IPS-NIHi7 (cell line): ENCODE results near the gene ATXN1.

Source experiments
- DNase-seq: peaks from one replicate; pipeline ENCODE4 v3.0.0; 2012; ENCODE audit warnings: mixed read lengths; ENCODE audit errors: extremely low spot score

Gene ATXN1

DNA sequence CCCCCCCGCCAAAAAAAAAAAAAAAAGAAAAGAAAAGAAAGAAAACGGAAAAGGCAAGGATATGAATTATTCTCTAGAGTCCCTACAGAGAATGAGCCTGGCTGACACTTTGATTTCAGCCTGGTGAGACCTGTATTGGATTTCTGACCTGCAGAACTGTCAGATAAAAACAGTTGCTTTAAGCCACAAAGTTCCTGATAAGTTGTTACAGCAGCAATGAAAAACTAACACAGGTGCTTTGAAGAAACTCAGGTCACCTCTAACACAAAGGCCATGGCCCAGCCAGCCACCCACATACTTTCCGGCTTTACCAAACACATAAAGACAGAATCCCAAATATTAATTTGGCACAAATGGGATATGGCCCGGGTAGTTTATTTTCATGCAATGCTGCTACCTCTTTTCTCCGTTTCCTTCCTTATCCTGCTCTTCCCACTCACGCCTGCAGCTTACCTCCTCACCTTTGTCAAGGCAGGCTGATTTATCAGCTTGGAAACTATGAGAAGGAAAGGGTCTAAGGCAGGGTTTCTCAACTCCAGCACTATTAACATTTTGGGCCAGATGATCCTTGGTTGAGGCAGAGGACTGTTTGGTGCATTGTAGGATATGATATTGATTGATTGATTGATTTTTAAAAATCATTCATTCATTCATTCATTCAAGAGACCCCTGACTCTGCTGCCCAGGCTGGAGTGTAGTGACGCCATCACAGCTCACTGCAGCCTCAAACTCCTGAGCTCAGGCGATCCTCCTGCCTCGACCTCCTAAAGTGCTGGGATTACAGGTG, 88.1 kb downstream of the ATXN1 start:
- DNase-seq, result no peak

DNA sequence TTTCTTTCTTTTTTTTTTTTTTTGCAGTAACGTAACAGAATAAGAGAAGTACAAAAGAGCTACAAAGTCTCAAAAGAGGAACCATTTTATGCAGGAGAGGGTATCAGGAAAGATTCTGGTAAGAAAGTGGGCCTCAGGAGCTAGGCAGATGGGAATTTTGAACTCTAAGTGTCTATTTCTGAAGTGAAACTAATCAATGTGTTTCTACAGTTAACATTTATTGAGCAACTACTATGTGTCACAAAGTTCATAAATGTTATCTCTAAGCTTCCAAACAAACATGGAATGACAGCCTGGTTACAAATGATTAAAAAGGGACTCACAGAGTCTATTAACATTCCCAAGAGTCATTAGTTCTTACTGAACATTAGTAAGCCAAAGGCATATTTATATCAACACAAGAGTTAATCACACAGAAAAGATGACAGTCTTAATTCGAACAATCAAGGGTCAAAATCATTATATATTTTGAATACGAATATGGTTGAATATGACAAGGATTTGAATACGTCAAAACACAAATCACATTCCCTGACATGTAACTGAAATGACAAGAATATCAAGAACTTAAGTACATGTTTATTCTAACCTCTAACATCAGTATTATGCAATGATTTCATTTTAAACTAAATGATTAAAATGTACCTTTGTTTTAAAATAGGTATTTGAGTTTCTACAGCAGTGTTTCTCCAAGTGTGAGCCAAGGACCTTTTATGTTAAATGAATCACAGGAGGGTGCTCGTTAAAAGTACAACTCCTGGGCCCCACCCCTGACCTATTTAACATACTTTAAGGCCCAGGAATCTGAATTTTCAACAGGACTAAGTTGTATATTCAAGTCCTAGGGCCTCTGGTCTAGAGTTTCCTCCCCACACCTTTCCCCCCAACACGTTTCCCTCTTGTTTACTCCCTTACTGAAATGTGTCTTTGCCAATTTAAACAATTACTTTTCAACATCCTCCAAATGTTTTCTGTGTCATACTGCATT, 89.7 kb downstream of the ATXN1 start:
- no peak for DNase-seq

DNA sequence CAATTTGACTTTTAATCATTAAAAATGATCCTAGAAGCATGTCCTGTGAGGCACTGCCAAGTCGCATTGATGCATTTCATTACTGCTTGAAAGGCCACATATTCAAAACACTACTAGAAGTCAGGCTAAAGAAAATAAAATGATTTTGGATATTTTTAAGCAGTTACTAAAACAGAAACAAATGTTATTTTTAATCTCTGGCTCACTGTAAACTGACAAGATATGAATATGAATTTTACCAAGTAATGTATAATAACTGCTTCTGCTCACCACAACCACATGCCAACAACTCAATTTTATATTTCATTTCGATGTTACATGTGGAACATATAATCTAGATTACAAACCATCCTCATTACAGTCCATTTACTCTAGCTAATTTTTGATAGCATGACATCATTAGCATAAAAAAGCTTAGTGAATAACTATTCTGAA, 90.6 kb downstream of the ATXN1 start:
- DNase-seq, result no peak

DNA sequence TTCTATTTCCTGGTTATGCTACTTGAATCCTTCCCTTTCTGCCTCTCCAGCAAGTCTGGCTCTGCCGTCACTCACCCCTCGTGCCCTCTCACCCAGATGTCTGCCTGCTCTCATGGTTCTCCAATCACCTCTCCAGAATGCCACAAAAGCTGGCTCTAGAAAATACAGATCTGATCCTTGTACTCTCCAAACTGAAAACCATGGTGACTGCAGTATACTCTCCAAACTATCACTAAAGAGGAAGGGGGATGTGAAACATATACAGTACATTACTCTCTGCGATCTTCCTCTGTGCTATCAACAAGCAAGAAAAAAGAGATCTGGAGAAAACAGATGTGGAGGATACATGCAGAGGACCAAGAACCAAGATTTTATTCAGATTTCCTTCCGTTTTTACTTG, 91.1 kb downstream of the ATXN1 start:
- DNase-seq, result no peak

DNA sequence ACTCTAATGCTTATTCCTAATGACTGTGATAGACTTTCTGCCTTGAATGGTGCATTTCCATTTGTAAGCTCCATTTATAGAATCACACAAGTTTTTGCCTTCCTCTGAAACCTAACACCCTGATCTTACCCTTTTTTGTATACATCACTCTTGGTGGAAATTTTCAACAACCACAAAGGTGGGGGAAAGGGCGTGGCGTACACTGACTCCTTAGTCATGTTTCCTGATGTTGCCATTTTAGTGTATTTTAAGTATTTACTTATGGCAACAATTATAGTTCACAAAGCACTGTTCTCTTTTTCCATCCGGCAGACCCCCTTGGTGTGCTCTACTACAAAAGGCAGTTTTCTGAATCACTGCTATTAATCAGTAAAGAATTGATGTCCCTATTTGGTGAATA, 92.0 kb downstream of the ATXN1 start:
- DNase-seq, result no peak

DNA sequence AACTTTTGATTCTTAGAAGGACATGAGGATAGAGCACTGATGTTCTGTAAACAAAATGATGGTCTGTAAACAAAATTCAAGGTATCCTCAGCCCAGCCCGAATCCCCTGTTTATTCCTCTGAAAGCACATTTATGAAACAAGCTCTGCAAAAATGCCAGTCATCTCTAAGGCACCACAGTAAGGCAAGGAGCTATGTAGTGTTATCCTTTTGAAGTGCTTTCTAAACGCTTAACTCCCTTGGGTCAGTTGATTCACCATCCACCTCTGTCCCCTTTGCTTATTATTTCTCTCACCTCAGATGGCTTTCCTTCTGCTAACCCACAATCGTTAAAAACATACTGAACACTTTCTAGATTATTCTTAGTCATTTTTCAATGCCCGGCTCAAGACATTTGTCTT, 93.8 kb downstream of the ATXN1 start:
- no peak for DNase-seq

DNA sequence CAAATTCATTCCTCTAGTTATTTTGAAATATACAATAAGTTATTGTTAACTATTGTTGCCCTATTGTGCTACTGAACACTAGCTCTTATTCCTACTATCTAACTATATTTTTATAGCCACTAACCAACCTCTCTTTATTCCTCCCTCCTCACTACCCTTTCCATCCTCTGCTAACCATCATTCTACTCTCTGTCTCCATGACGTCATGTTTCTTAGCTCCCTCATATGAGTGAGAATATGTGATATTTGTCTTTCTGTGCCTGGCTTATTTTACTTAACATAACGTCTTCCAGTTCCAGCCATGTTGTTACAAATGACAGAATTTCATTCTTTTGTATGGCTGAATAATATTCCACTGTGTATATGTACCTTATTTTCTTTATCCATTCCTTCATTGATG, 95.3 kb downstream of the ATXN1 start:
- no peak for DNase-seq

DNA sequence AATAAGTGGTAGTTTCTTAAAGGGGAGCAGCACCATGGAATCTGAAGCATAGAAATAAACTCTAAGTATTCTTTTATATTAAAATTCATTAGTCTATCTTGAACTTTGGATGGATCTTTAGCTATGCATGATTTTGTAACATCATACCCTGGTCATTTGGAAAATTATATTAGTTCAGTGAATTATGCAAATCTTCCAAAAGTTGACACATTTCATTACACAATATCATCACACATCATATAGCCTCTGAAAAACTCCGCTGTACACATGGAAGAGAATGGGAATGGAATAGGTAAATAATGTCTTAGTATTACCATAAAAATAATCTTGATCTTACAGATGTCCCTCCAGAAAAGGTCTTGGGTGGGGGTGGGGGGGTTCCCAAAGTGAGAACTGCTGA, 96.1 kb downstream of the ATXN1 start:
- DNase-seq, result no peak

DNA sequence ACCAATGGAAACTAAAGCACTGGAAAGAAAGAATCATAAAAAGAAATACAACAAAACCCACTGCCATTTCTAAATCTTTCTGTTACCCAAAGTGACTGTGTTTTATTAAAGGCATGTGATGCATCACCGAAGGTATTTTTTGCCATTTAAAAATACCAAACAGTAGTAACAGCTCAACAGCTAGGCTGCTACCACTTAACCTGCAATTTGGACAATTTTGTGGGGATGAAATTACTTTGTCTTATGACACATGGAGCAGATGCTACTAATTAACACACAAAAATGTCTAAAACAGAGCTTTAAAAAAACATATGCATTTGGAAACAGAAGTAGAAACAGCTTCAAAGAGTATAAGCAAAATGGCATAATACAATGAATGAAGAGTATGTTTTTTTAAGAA, 97.4 kb downstream of the ATXN1 start:
- DNase-seq, result no peak

DNA sequence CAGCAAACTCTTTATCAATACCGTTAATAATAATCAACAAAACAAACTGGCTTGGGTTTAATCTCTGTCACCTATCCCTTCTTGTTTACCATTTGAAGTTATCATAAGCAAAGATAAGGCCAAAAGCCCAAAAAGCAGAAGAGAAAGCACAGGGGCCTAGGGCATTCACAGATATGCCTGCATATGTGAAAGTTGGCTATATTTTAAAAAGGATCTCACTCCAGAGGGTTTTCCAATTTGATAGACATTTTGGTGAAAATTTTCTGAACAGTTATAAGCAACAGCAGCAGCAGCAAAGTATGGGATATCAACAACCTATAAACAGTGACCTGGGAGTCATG, 101.1 kb downstream of the ATXN1 start:
- DNase-seq, result no peak

DNA sequence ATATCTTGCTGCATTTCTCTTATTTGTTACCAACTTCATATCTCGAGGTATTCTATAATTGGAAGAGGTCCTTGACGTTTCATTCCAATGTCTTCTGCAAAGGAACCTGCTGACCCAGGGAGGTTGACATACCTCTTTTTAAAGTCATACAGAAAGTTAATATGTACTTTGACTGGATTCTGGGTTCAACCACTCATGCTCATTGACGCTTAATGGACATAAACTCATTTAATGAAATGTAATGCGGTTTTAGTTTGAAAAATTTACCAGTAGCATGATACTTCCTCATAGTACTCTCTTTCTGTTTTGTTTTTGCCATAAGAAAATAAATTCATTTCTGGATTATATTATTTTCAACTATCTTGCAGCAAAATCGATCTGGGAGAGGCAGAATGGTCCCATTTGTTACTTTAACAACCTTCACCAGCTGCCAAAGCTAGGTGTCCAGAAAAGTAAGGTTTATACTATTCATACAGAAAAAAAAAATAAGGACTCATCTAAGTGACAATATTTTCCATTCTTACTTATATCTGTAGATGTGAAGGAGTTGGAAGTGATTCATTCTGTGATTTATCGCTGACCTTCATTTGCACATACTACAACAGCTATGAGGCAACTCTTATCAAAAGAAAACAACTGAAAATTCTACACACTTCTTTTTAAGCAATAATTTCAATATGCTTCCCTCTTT, 101.6 kb downstream of the ATXN1 start:
- no peak for DNase-seq

DNA sequence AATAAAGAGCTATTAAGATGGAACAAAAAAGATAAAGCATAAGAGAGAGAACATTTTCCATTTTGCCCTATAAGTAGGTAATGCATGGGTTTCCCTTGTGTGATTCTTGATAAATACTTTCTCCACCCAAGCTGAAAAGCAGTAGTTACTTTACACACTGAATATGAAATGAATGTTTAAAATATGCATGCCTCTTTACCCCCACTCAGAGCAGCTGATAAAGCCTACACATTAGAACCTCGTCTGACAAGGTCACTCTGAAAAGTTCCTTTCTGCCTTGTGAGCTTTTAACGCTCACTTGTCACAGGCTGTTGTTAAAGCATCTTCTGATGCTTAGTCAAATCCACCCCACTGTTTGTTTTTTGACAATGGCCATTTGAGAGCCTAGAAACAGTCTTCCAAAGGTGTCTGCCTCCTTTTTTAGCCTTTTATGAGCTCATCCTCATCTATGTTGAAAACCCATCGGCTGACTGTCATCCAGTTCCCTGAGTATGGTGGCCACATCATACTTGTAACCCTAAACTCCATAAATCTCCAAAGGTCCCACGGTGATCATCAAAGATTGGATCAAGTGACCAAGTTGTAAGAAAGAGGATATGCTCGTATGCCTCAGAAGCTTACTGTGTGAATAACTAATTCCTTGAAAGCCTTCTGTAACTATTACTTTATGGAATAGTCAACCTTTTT, 102.8 kb downstream of the ATXN1 start:
- no peak for DNase-seq

DNA sequence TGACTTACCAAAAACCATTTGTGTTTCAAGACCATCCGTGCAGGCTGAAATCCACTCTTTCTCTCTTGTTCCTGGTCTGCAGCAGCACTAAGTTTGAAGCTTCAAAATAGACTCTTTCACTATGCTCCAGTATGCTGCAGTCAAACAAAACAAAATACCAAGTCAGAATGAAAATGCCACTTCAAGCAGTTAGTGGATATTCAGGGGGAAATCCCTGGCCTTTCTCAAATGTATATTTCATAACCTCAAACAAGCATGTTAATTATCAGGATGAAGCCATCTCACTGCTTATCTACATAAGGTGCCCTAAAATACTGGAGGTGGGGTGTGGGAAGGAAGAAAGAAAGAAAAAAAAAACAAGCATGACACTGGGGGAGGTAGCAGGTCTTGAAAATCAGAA, 103.5 kb downstream of the ATXN1 start:
- DNase-seq, result no peak

DNA sequence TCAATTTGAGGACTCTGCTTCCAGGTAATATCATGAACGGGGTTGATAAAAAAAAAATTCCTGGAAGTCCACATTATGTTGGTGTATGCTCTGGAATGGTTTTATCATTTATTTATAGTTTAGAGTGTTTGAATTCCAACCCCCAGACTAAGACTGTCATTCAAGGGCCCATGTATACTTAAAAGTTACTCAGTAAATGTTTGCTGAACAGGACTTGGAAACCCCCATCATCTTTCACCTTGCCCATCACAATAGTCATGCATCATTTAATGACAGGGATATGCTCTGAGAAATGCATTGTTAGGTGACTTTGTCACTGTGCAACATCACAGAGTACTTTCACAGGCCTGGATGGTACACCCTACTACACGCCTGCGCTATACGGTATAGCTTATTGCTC, 104.8 kb downstream of the ATXN1 start:
- DNase-seq, result no peak

DNA sequence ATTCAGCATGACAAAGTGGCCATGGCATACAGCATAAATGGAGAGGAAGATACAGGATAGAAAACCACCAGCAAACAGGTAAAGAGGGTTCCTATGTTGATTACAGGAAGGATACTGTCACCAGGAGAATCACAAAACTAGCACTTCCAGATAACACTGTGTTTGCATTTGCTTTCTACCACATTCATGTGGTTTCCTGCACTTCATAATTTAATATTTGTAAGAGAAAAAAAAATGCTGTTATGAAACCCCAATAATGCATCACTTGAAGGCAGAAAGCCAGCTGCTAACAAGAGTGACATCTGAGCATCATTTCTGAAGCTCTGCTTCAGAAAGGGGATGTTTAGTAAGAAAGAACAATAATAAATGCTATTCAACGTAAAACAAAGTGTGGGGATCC, 106.6 kb downstream of the ATXN1 start:
- DNase-seq, result no peak

DNA sequence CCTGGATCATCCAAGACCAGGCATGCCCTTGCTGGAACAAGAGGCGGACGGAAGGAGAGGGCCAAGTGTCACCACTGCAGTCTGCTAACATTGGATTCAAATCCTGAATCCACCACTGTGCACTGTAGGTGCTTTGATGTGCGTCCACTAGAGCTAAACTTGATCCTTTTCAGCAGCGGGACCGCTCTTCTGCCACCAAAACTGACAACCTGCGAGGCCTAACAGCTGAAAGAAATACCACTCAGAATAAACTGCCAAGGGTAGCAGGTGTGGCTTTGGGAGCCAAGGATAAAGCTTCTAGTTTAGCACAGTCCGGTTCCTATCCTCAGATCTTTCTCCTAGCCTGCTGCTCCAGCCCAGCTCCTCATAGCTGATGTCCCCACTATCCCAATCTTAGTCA, 108.0 kb downstream of the ATXN1 start:
- DNase-seq, result no peak

DNA sequence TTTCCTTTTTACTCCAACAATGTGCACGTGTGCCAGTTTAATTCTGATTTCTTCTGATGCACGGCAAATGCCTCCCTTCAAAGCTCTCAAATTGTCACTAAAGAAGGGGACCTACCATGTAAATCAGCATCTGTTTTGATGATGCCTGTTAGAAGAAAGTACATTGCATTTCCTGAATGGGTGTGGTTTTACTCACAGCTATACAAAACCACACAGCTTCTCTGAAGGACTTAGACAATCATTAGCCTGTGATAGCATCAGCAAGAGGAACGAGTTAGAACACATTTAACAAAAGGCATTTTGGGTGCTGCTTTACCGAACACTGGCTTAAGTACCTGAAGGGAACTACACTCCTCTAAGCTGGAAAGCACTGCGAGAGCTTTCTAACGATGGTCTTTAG, 109.4 kb downstream of the ATXN1 start:
- no peak for DNase-seq

DNA sequence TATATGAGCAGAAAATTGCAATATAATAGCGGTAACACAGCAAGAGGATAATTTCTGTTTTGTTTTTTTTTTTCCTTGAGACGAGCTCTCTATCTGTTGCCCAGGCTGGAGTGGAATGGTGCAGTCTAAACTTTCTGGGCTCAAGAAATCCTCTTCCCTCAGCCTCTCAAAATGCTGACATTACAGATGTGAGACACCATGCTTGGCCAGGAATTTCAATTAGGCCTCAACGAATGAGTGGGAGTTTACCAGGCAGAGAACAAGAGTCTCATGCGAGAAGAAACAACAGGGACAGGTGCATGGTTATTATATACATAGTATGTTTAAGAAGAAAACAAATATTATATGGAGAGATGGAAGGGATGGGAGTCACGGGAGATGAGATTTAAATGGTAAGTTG, 111.4 kb downstream of the ATXN1 start:
- DNase-seq, result no peak

DNA sequence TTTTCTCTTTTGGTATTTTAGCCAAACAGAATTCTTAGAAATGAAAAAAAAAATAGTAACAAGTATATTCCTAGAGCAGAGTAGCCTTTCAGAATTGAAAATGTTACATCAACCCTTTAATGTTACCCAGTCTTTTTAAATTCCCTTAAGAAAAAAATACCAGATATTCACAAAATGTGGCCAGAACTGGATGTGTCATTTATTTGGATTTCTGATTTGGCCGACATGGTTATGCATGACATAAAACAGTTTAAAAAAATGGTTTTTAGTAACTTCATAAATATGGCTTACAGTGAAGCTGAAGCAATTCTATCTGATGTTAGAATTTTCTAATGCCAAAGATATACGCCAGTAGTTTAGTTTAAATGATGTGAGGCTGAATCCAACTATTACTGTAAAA, 112.0 kb downstream of the ATXN1 start:
- no peak for DNase-seq

DNA sequence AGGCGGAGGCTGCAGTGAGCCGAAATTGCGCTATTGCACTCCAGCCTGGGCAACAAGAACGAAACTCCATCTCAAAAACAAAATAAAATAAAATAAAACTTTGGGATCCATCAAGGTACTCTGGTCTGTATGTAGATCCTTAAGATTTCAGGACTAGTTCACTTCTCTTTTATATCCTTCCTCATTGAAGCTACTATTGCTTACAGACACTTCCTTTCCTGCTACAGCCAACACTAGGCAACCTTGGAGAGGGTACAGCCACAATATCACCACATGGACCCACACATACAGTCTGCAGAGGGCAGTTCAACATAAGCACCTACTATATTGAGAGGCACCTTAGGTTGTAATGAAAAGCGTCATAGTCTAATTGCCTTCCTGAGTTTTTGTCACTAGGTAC, 113.3 kb downstream of the ATXN1 start:
- no peak for DNase-seq

DNA sequence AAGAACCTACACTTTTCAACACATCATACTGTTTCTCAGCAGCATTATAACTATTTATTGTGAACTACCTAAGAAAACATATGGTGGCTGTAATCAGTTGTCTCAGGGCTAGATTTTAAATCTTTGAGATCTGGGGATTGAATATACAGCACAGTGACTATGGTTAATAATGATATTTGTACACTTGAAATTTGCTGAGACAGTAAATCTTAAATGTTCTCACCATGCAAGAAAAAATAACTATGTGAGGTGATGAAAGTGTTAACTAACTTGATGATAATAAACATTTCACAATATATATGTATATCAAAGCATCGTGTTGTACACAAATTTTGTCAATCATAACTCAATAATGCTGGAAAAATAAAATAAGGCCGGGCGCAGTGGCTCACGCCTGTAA, 113.8 kb downstream of the ATXN1 start:
- no peak for DNase-seq
